Neural cell (in vitro differentiated cells): ENCODE results near the gene KNOP1. TPM values are rescaled to one million over a fixed set of nuclear protein-coding genes. Genes with fewer than 3 reads are reported as not detected.

ENCODE experiments used
- H2AFZ ChIP-seq: fragments of 200-600, 300-800 bp; sonication (generic), shearing (Covaris generic); 2 replicates; pipeline ENCODE4 v1.6.0; 2014; ENCODE audit warnings: low read depth, mild to moderate bottlenecking, antibody characterized with exemption, low read length, moderate library complexity
- H3F3A ChIP-seq: fragments of 200-600 bp; shearing (Covaris generic); 2 replicates; pipeline ENCODE4 v1.6.1; 2016; ENCODE audit warnings: mild to moderate bottlenecking, moderate library complexity, mixed read lengths, antibody characterized with exemption, low read length; ENCODE audit not compliant: insufficient read depth, poor library complexity, severe bottlenecking
- H3K27ac ChIP-seq: fragments of 200-600, 300-800 bp; sonication (generic), shearing (Covaris generic); 2 replicates; pipeline ENCODE4 v1.5.1; 2014; ENCODE audit warnings: mild to moderate bottlenecking, low read length, moderate library complexity
- H3K27me3 ChIP-seq: fragments of 300-800, 200-600 bp; sonication (generic), shearing (Covaris generic); 2 replicates; pipeline ENCODE4 v1.6.0; 2014; ENCODE audit warnings: mild to moderate bottlenecking, low read depth, low read length, moderate library complexity; ENCODE audit not compliant: insufficient read depth
- H3K36me3 ChIP-seq: fragments of 300-800, 200-600 bp; sonication (generic), shearing (Covaris generic); 2 replicates; pipeline ENCODE4 v1.5.1; 2014; ENCODE audit warnings: mild to moderate bottlenecking, antibody characterized with exemption, low read length, moderate library complexity; ENCODE audit not compliant: insufficient read depth
- H3K4me2 ChIP-seq: fragments of 300-800, 200-600 bp; sonication (generic), shearing (Covaris generic); 2 replicates; pipeline ENCODE4 v1.6.0; 2014; ENCODE audit warnings: mild to moderate bottlenecking, low read length
- H3K4me3 ChIP-seq: fragments of 300-800, 200-600 bp; sonication (generic), shearing (Covaris generic); 2 replicates; pipeline ENCODE4 v1.5.1; 2014; ENCODE audit warnings: mild to moderate bottlenecking, low read length, moderate library complexity
- H3K79me2 ChIP-seq: fragments of 200-600 bp; shearing (Covaris generic); replicated peaks from 2 replicates; pipeline ENCODE4 v1.6.0; 2014; ENCODE audit warnings: mild to moderate bottlenecking, low read length, moderate library complexity; ENCODE audit not compliant: insufficient read depth
- H3K9ac ChIP-seq: fragments of 300-800, 200-600 bp; sonication (generic), shearing (Covaris generic); 2 replicates; pipeline ENCODE4 v1.6.1; 2016; ENCODE audit warnings: mild to moderate bottlenecking, low read length, mixed read lengths
- H3K9me2 ChIP-seq: fragments of 200-600 bp; shearing (Covaris generic); 2 replicates; pipeline ENCODE4 v1.6.1; 2016; ENCODE audit warnings: mild to moderate bottlenecking, low read length, mixed read lengths; ENCODE audit not compliant: insufficient read depth
- H3K9me3 ChIP-seq: fragments of 200-600, 300-800 bp; sonication (generic), shearing (Covaris generic); 2 replicates; pipeline ENCODE4 v1.6.1; 2016; ENCODE audit warnings: mild to moderate bottlenecking, mixed run types, low read length, moderate library complexity, mixed read lengths
- H4K20me1 ChIP-seq: fragments of 200-600 bp; shearing (Covaris generic); 2 replicates; pipeline ENCODE4 v1.6.1; 2016; ENCODE audit warnings: mild to moderate bottlenecking, mixed run types; ENCODE audit not compliant: insufficient read depth
- EP300 ChIP-seq: fragments of 450-650 bp; conservative IDR thresholded peaks from 2 replicates; pipeline ENCODE4 v1.6.1; 2014; ENCODE audit warnings: antibody characterized with exemption, mild to moderate bottlenecking, moderate library complexity; ENCODE audit not compliant: poor library complexity, severe bottlenecking
- EZH2 ChIP-seq: fragments of 200-600, 300-800 bp; shearing (Covaris generic), sonication (generic); IDR thresholded peaks from 2 replicates; pipeline ENCODE4 v1.6.1; 2014; ENCODE audit warnings: antibody characterized with exemption, low read length, borderline replicate concordance, mild to moderate bottlenecking; ENCODE audit not compliant: insufficient read depth, poor library complexity, severe bottlenecking
- MXI1 ChIP-seq: fragments of 450-650 bp; conservative IDR thresholded peaks from 2 replicates; pipeline ENCODE4 v1.6.1; 2014; ENCODE audit warnings: antibody characterized with exemption, mild to moderate bottlenecking; ENCODE audit not compliant: poor library complexity, severe bottlenecking
- POLR2AphosphoS5 ChIP-seq: IDR thresholded peaks from 2 replicates; pipeline ENCODE4 v1.6.1; 2012
- RAD21 ChIP-seq: fragments of 450-650 bp; conservative IDR thresholded peaks from 2 replicates; pipeline ENCODE4 v1.6.1; 2014; ENCODE audit warnings: antibody characterized with exemption, mild to moderate bottlenecking, moderate library complexity
- SMC3 ChIP-seq: fragments of 450-650 bp; conservative IDR thresholded peaks from 2 replicates; pipeline ENCODE4 v1.6.1; 2014; ENCODE audit warnings: antibody characterized with exemption, mild to moderate bottlenecking, moderate library complexity; ENCODE audit not compliant: poor library complexity
- TAF1 ChIP-seq: IDR thresholded peaks from 2 replicates; pipeline ENCODE4 v1.6.1; 2012; ENCODE audit warnings: low read depth
- polyA plus RNA-seq: library from polyadenylated mRNA; depleted of rRNA; stranded (reverse); fragments of >200 nt; gene quantifications from 2 replicates; pipeline ENCODE4 v1.2.3, GENCODE V29; 2014
- TF ChIP-seq, protein P1 (sequence below): IDR thresholded peaks from 2 replicates; pipeline ENCODE4 v1.6.1; 2012; ENCODE audit warnings: borderline replicate concordance
- TF ChIP-seq, protein P2 (sequence below): fragments of 450-650 bp; IDR thresholded peaks from 2 replicates; pipeline ENCODE4 v1.5.1; 2014; ENCODE audit warnings: antibody characterized with exemption, mild to moderate bottlenecking, moderate library complexity; ENCODE audit not compliant: poor library complexity, severe bottlenecking

KNOP1 gene
- polyA plus RNA-seq, 1 donor from 2014 or later = 40.1 TPM

GRCh38 chr16:19712418-19713058 lies 5.5 kb downstream of the KNOP1 start:
- Histone ChIP-seq H3K4me2 (no peak overlapping the region), H4K20me1 (no peaks in the 10 kb centered on the region), H3K4me3 (no peak overlapping the region), H3K9me3 (no peaks in the 10 kb centered on the region), H3K36me3 (no peaks in the 10 kb centered on the region), H3F3A (no peaks in the 10 kb centered on the region), H3K27ac (no peak overlapping the region), H3K9me2 (no peaks in the 10 kb centered on the region), H3K79me2 (peaks cover 22% of the 10 kb centered on the region), H2AFZ (no peak overlapping the region), H3K27me3 (no peaks in the 10 kb centered on the region), H3K9ac (no peak overlapping the region)
- TF ChIP-seq, protein P1, sequence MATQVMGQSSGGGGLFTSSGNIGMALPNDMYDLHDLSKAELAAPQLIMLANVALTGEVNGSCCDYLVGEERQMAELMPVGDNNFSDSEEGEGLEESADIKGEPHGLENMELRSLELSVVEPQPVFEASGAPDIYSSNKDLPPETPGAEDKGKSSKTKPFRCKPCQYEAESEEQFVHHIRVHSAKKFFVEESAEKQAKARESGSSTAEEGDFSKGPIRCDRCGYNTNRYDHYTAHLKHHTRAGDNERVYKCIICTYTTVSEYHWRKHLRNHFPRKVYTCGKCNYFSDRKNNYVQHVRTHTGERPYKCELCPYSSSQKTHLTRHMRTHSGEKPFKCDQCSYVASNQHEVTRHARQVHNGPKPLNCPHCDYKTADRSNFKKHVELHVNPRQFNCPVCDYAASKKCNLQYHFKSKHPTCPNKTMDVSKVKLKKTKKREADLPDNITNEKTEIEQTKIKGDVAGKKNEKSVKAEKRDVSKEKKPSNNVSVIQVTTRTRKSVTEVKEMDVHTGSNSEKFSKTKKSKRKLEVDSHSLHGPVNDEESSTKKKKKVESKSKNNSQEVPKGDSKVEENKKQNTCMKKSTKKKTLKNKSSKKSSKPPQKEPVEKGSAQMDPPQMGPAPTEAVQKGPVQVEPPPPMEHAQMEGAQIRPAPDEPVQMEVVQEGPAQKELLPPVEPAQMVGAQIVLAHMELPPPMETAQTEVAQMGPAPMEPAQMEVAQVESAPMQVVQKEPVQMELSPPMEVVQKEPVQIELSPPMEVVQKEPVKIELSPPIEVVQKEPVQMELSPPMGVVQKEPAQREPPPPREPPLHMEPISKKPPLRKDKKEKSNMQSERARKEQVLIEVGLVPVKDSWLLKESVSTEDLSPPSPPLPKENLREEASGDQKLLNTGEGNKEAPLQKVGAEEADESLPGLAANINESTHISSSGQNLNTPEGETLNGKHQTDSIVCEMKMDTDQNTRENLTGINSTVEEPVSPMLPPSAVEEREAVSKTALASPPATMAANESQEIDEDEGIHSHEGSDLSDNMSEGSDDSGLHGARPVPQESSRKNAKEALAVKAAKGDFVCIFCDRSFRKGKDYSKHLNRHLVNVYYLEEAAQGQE = no peak
- TF ChIP-seq SMC3 (no peak), EZH2 (no peak), MXI1 (no peak), EP300 (no peak), TAF1 (no peak), POLR2AphosphoS5 (no peak), RAD21 (no peak)
- TF ChIP-seq, protein P2, sequence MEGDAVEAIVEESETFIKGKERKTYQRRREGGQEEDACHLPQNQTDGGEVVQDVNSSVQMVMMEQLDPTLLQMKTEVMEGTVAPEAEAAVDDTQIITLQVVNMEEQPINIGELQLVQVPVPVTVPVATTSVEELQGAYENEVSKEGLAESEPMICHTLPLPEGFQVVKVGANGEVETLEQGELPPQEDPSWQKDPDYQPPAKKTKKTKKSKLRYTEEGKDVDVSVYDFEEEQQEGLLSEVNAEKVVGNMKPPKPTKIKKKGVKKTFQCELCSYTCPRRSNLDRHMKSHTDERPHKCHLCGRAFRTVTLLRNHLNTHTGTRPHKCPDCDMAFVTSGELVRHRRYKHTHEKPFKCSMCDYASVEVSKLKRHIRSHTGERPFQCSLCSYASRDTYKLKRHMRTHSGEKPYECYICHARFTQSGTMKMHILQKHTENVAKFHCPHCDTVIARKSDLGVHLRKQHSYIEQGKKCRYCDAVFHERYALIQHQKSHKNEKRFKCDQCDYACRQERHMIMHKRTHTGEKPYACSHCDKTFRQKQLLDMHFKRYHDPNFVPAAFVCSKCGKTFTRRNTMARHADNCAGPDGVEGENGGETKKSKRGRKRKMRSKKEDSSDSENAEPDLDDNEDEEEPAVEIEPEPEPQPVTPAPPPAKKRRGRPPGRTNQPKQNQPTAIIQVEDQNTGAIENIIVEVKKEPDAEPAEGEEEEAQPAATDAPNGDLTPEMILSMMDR = no peak

DNA sequence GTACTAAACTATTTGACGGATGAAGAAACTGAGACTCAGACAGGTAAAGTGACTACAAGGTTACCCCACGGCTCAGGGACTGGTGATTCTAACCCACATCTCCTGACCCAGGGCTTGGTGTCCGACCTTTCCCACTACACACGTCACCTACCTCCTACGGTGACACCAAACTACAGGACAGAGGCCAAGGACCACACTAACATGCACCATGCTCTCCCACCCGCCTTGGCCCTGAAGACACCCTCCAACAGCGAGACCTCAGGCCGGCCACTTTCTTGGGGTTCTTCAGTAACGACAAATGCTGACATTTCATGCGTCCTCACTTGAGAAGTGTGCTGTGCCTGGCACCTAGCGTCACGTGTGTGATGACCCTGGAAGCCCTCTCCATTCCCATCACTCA lies 6.4 kb downstream of the KNOP1 start:
- H3K9me3 ChIP-seq = no peaks in the 10 kb centered on the region
- peaks cover 22% of the 10 kb centered on the region for H3K79me2 ChIP-seq
- H3K27me3 ChIP-seq = no peaks in the 10 kb centered on the region
- TF ChIP-seq, protein P2 = no peak
- TF ChIP-seq TAF1 = no peak
- TF ChIP-seq MXI1 = no peak
- no peak for TF ChIP-seq EZH2
- TF ChIP-seq RAD21 = no peak
- TF ChIP-seq, protein P1 = no peak
- no peak for TF ChIP-seq EP300
- no peak for TF ChIP-seq POLR2AphosphoS5
- no peak for TF ChIP-seq SMC3
- no peak overlapping the region for H3K9ac ChIP-seq
- H3F3A ChIP-seq = no peaks in the 10 kb centered on the region
- H4K20me1 ChIP-seq = no peaks in the 10 kb centered on the region
- no peak overlapping the region for H3K27ac ChIP-seq
- no peak overlapping the region for H3K4me2 ChIP-seq
- H3K36me3 ChIP-seq = no peaks in the 10 kb centered on the region
- H3K9me2 ChIP-seq = no peaks in the 10 kb centered on the region
- H2AFZ ChIP-seq = no peak overlapping the region
- H3K4me3 ChIP-seq = no peak overlapping the region
